ENCODE data around the gene NKD1.
A peak's percentile ranks its signal among the peaks of the same experiment; 100 is the strongest.

GRCh38 chr16:50547340-50548124 lies 664 bp upstream of the NKD1 start:
- TF ChIP-seq CTCF (IDR thresholded peaks at IDR 0.05) = peak in 1 of 6 experiments; percentile 17
- no peak for TF ChIP-seq EP300 (IDR thresholded peaks at IDR 0.05)
